ENCODE measurements around the gene STPG2. TPM values are rescaled to one million over a fixed set of nuclear protein-coding genes. Genes with fewer than 3 reads are reported as not detected.

The STPG2 gene
- total RNA-seq, 1 donor from 2014 or later: 0.14 TPM

DNA sequence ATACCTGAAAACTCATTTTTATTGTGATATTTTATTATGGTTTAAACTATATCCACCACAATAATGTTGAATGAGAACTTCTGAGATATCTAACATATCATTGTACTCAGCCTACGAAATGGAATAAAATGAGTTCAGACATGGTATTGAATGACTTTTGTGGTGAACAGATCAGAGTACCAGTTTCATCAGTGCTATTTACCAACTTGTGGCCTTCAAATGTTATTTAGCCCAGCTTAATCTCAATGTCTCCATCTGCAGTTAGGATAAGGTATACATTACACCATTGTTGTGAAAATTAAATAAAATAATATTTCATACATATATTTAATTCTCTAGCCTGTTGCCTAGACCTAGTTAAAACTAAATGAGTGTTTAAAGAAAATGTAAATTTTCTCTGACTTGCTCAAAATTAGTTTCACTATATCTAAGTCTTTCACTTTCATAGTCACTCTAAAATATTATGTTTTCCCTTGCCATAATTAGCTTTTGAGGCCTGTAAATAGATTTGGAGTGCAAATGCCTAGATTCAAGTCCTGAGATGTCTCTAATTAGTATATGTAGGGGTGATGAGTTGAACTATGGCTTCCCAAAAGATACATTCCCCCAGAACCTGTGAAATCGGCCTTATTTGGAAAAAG is 594.2 kb downstream of the STPG2 start:
- Histone ChIP-seq H4K20me1 (ENCODE audit: insufficient read depth, low read length) (no peaks in the 10 kb centered on the region), H2AFZ (ENCODE audit: low read depth, low read length) (no peak overlapping the region), H3K9me3 (ENCODE audit: insufficient read depth, low read depth, low read length) (no peaks in the 10 kb centered on the region), H3K9ac (ENCODE audit: low read length) (no peak overlapping the region), H3K4me3 (ENCODE audit: insufficient read depth, low read depth, low read length) (no peak overlapping the region), H3K27me3 (ENCODE audit: insufficient read depth, low read length) (no peaks in the 10 kb centered on the region), H3K36me3 (ENCODE audit: insufficient read depth, low read length) (no peaks in the 10 kb centered on the region), H3K4me2 (ENCODE audit: low read length) (no peak overlapping the region), H3K4me1 (ENCODE audit: insufficient read depth, low read length) (no peaks in the 10 kb centered on the region), H3K79me2 (ENCODE audit: insufficient read depth, low read length) (no peaks in the 10 kb centered on the region), H3K27ac (ENCODE audit: low read depth, low read length) (no peak overlapping the region)
- Mint-ChIP-seq H3K4me3 (ENCODE audit: unreplicated experiment) (no peak overlapping the region), H3K36me3 (ENCODE audit: low read depth, unreplicated experiment) (no peaks in the 10 kb centered on the region), H3K27ac (ENCODE audit: unreplicated experiment) (no peak overlapping the region), H3K4me1 (ENCODE audit: low read depth, unreplicated experiment) (no peaks in the 10 kb centered on the region), H3K27me3 (ENCODE audit: low read depth, unreplicated experiment) (no peaks in the 10 kb centered on the region), H3K9me3 (ENCODE audit: unreplicated experiment) (no peaks in the 10 kb centered on the region)
- TF ChIP-seq, protein P1, sequence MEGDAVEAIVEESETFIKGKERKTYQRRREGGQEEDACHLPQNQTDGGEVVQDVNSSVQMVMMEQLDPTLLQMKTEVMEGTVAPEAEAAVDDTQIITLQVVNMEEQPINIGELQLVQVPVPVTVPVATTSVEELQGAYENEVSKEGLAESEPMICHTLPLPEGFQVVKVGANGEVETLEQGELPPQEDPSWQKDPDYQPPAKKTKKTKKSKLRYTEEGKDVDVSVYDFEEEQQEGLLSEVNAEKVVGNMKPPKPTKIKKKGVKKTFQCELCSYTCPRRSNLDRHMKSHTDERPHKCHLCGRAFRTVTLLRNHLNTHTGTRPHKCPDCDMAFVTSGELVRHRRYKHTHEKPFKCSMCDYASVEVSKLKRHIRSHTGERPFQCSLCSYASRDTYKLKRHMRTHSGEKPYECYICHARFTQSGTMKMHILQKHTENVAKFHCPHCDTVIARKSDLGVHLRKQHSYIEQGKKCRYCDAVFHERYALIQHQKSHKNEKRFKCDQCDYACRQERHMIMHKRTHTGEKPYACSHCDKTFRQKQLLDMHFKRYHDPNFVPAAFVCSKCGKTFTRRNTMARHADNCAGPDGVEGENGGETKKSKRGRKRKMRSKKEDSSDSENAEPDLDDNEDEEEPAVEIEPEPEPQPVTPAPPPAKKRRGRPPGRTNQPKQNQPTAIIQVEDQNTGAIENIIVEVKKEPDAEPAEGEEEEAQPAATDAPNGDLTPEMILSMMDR (IDR thresholded peaks at IDR 0.05; ENCODE audit: insufficient read depth, low read depth, low read length): no peak
- TF ChIP-seq EZH2 (IDR thresholded peaks at IDR 0.05; ENCODE audit: insufficient read depth, low read length): no peak
- DNase-seq (ENCODE audit: low read depth) (no peak), FAIRE-seq (no peak)

DNA sequence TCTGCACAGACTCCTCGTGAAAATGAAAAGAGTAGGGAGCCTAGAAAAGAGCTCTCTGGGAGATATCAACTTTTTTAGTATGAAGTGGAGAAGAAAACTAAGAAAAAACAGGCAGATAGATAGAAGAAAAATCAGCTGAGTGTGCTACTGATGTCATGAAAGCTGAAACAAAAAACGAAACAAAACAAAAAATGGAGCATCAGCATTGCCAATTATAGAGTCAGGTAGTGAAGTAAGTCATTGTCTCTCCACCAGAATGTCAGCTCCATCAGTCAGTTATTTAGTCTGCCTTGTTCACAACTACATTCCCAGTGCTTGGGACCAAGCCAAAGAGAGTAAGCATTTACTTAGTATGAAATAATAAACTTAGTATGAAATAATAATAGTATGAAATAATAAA is 595.1 kb downstream of the STPG2 start:
- no peaks in the 10 kb centered on the region for H3K27me3 ChIP-seq (ENCODE audit: insufficient read depth, low read length)
- H3K36me3 Mint-ChIP-seq (ENCODE audit: low read depth, unreplicated experiment): no peaks in the 10 kb centered on the region
- no peak overlapping the region for H3K4me2 ChIP-seq (ENCODE audit: low read length)
- no peaks in the 10 kb centered on the region for H3K27me3 Mint-ChIP-seq (ENCODE audit: low read depth, unreplicated experiment)
- H3K9me3 ChIP-seq (ENCODE audit: insufficient read depth, low read depth, low read length): no peaks in the 10 kb centered on the region
- no peaks in the 10 kb centered on the region for H3K79me2 ChIP-seq (ENCODE audit: insufficient read depth, low read length)
- H3K36me3 ChIP-seq (ENCODE audit: insufficient read depth, low read length): no peaks in the 10 kb centered on the region
- no peaks in the 10 kb centered on the region for H3K4me1 ChIP-seq (ENCODE audit: insufficient read depth, low read length)
- DNase-seq (ENCODE audit: low read depth): no peak
- no peaks in the 10 kb centered on the region for H3K4me1 Mint-ChIP-seq (ENCODE audit: low read depth, unreplicated experiment)
- H3K9ac ChIP-seq (ENCODE audit: low read length): no peak overlapping the region
- H3K9me3 Mint-ChIP-seq (ENCODE audit: unreplicated experiment): no peaks in the 10 kb centered on the region
- H3K4me3 Mint-ChIP-seq (ENCODE audit: unreplicated experiment): no peak overlapping the region
- H2AFZ ChIP-seq (ENCODE audit: low read depth, low read length): no peak overlapping the region
- no peaks in the 10 kb centered on the region for H4K20me1 ChIP-seq (ENCODE audit: insufficient read depth, low read length)
- H3K27ac ChIP-seq (ENCODE audit: low read depth, low read length): no peak overlapping the region
- no peak for TF ChIP-seq EZH2 (IDR thresholded peaks at IDR 0.05; ENCODE audit: insufficient read depth, low read length)
- TF ChIP-seq, protein P1 (IDR thresholded peaks at IDR 0.05; ENCODE audit: insufficient read depth, low read depth, low read length): no peak
- FAIRE-seq: no peak
- no peak overlapping the region for H3K4me3 ChIP-seq (ENCODE audit: insufficient read depth, low read depth, low read length)
- H3K27ac Mint-ChIP-seq (ENCODE audit: unreplicated experiment): no peak overlapping the region

DNA sequence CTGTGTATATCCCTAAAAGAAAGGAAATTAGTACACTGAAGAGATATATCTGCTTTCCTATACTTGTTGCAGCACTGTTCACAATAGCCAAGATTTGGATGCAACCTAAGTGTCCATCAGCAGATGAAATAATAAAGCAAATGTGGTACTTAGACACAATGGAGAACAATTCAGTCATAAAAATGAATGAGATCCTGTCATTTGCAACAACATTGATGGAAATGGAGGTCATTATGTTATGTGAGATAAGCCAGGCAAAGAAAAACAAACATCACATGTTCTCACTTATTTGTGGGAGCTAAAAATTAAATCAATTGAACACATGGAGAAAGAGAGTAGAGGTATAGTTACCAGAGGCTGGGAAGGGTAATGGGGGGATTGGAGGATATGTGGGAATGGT is 611.9 kb downstream of the STPG2 start:
- H3K4me3 Mint-ChIP-seq (ENCODE audit: unreplicated experiment): no peak overlapping the region
- H3K4me1 ChIP-seq (ENCODE audit: insufficient read depth, low read length): no peaks in the 10 kb centered on the region
- no peak for FAIRE-seq

More for the DNA sequence above, 611.9 kb downstream of the STPG2 start:
- no peak overlapping the region for H2AFZ ChIP-seq (ENCODE audit: low read depth, low read length)
- H3K27me3 ChIP-seq (ENCODE audit: insufficient read depth, low read length): no peaks in the 10 kb centered on the region
- no peak overlapping the region for H3K27ac Mint-ChIP-seq (ENCODE audit: unreplicated experiment)
- no peak overlapping the region for H3K4me2 ChIP-seq (ENCODE audit: low read length)
- H3K79me2 ChIP-seq (ENCODE audit: insufficient read depth, low read length): no peaks in the 10 kb centered on the region
- H3K27me3 Mint-ChIP-seq (ENCODE audit: low read depth, unreplicated experiment): no peaks in the 10 kb centered on the region
- no peak overlapping the region for H3K4me3 ChIP-seq (ENCODE audit: insufficient read depth, low read depth, low read length)
- peaks cover 2% of the 10 kb centered on the region for H3K4me1 Mint-ChIP-seq (ENCODE audit: low read depth, unreplicated experiment)
- H3K36me3 ChIP-seq (ENCODE audit: insufficient read depth, low read length): no peaks in the 10 kb centered on the region
- H3K36me3 Mint-ChIP-seq (ENCODE audit: low read depth, unreplicated experiment): no peaks in the 10 kb centered on the region
- H3K27ac ChIP-seq (ENCODE audit: low read depth, low read length): no peak overlapping the region
- no peak overlapping the region for H3K9ac ChIP-seq (ENCODE audit: low read length)
- no peak for DNase-seq (ENCODE audit: low read depth)
- H4K20me1 ChIP-seq (ENCODE audit: insufficient read depth, low read length): no peaks in the 10 kb centered on the region
- H3K9me3 Mint-ChIP-seq (ENCODE audit: unreplicated experiment): no peaks in the 10 kb centered on the region
- no peaks in the 10 kb centered on the region for H3K9me3 ChIP-seq (ENCODE audit: insufficient read depth, low read depth, low read length)
- TF ChIP-seq, protein P1 (IDR thresholded peaks at IDR 0.05; ENCODE audit: insufficient read depth, low read depth, low read length): no peak
- no peak for TF ChIP-seq EZH2 (IDR thresholded peaks at IDR 0.05; ENCODE audit: insufficient read depth, low read length)

Measured in astrocyte (in vitro differentiated cells and primary cell).